HL-60 (cell line): ENCODE results near the gene SARM1.

Experiments
- GABPA ChIP-seq: IDR thresholded peaks from 2 replicates; pipeline ENCODE4 v1.6.1; 2012; ENCODE audit warnings: low read depth
- POLR2AphosphoS5 ChIP-seq: IDR thresholded peaks from 2 replicates; pipeline ENCODE4 v1.6.1; 2012; ENCODE audit warnings: low read depth
- TF ChIP-seq, protein P1 (sequence below): IDR thresholded peaks from one replicate; pipeline ENCODE4 v1.5.1; 2011; ENCODE audit warnings: low read length, control low read depth, inconsistent platforms; ENCODE audit not compliant: insufficient read depth
- TF ChIP-seq, protein P2 (sequence below): IDR thresholded peaks from 2 replicates; pipeline ENCODE4 v1.6.1; 2012; ENCODE audit warnings: low read depth; ENCODE audit not compliant: insufficient replicate concordance

DNA sequence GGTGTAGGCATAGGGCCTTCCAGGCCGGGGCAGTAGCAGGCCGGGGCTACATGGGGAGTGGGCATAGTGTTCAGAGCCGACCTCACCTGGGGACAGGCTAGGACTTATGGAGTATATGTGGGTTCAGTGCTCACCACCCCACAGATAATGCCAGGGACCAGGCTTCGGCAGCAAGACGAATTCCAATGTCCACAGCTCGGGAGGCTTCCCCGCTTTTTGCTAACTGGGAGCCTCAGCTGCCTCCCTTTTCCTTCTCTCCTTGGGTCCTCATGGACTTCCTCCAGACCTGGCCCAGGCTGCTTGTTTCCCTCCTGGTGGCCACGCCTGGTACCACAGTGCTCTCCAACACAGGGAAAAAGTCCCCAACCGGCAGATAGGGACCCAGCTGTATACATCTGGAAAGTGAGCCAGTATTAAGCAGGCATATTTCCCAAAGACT, 54.6 kb downstream of the SARM1 start:
- TF ChIP-seq, protein P1, sequence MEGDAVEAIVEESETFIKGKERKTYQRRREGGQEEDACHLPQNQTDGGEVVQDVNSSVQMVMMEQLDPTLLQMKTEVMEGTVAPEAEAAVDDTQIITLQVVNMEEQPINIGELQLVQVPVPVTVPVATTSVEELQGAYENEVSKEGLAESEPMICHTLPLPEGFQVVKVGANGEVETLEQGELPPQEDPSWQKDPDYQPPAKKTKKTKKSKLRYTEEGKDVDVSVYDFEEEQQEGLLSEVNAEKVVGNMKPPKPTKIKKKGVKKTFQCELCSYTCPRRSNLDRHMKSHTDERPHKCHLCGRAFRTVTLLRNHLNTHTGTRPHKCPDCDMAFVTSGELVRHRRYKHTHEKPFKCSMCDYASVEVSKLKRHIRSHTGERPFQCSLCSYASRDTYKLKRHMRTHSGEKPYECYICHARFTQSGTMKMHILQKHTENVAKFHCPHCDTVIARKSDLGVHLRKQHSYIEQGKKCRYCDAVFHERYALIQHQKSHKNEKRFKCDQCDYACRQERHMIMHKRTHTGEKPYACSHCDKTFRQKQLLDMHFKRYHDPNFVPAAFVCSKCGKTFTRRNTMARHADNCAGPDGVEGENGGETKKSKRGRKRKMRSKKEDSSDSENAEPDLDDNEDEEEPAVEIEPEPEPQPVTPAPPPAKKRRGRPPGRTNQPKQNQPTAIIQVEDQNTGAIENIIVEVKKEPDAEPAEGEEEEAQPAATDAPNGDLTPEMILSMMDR, result peak; percentile 4
- TF ChIP-seq, protein P2, sequence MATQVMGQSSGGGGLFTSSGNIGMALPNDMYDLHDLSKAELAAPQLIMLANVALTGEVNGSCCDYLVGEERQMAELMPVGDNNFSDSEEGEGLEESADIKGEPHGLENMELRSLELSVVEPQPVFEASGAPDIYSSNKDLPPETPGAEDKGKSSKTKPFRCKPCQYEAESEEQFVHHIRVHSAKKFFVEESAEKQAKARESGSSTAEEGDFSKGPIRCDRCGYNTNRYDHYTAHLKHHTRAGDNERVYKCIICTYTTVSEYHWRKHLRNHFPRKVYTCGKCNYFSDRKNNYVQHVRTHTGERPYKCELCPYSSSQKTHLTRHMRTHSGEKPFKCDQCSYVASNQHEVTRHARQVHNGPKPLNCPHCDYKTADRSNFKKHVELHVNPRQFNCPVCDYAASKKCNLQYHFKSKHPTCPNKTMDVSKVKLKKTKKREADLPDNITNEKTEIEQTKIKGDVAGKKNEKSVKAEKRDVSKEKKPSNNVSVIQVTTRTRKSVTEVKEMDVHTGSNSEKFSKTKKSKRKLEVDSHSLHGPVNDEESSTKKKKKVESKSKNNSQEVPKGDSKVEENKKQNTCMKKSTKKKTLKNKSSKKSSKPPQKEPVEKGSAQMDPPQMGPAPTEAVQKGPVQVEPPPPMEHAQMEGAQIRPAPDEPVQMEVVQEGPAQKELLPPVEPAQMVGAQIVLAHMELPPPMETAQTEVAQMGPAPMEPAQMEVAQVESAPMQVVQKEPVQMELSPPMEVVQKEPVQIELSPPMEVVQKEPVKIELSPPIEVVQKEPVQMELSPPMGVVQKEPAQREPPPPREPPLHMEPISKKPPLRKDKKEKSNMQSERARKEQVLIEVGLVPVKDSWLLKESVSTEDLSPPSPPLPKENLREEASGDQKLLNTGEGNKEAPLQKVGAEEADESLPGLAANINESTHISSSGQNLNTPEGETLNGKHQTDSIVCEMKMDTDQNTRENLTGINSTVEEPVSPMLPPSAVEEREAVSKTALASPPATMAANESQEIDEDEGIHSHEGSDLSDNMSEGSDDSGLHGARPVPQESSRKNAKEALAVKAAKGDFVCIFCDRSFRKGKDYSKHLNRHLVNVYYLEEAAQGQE, result no peak
- no peak for TF ChIP-seq POLR2AphosphoS5
- TF ChIP-seq GABPA, result no peak
